ENCODE measurements around the gene PTPRK. TPM values are rescaled to one million over a fixed set of nuclear protein-coding genes. Genes with fewer than 3 reads are reported as not detected.

PTPRK gene
- total RNA-seq, 4 donors from 2014 or later, result 40.1 to 82.0 (median 57.6) TPM

DNA sequence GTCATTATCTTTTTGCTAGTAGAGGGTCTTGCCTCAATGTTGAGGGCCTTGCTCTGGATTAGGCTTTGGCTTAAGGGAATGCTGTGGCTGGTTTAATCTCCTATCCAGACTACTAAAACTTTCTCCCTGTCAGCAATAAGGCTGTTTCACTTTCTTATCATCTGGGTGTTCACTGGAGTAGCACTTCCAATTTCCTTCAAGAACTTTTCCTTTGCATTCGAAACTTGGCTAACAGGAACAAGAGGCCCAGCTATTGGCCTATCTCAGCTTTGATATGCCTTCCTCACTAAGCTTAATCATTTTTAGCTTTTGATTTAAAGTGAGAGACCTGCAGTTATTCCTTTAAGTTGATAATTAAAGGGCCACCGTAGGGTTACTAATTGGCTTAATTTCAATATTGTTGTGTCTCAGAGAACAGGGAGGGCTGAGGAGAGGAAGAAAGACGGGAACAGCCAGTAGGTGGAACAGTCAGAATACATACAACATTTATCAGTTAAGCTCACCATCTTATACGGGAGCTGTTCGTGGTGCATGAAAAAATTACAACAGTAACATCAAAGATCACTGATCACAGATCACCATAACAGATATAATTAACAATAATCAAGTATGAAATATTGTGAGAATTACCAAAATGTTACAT is 186.7 kb downstream of the PTPRK start:
- no peak for DNase-seq (ENCODE audit: low spot score in 2 of 2)
- no peak overlapping the region for H3K27ac ChIP-seq
- H3K27me3 ChIP-seq, result no peaks in the 10 kb centered on the region
- no peaks in the 10 kb centered on the region for H3K4me1 ChIP-seq
- no peaks in the 10 kb centered on the region for H3K9me3 ChIP-seq
- WGBS, result 79% methylated on average over 5 of the region's 5 CpGs
- TF ChIP-seq, protein P1, sequence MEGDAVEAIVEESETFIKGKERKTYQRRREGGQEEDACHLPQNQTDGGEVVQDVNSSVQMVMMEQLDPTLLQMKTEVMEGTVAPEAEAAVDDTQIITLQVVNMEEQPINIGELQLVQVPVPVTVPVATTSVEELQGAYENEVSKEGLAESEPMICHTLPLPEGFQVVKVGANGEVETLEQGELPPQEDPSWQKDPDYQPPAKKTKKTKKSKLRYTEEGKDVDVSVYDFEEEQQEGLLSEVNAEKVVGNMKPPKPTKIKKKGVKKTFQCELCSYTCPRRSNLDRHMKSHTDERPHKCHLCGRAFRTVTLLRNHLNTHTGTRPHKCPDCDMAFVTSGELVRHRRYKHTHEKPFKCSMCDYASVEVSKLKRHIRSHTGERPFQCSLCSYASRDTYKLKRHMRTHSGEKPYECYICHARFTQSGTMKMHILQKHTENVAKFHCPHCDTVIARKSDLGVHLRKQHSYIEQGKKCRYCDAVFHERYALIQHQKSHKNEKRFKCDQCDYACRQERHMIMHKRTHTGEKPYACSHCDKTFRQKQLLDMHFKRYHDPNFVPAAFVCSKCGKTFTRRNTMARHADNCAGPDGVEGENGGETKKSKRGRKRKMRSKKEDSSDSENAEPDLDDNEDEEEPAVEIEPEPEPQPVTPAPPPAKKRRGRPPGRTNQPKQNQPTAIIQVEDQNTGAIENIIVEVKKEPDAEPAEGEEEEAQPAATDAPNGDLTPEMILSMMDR (IDR thresholded peaks at IDR 0.05), result no peak
- no peak for TF ChIP-seq POLR2A (IDR thresholded peaks at IDR 0.05)
- TF ChIP-seq EP300 (IDR thresholded peaks at IDR 0.05), result no peak
- TF ChIP-seq POLR2AphosphoS5 (IDR thresholded peaks at IDR 0.05), result no peak
- H3K4me3 ChIP-seq, result no peak overlapping the region
- no peaks in the 10 kb centered on the region for H3K36me3 ChIP-seq

DNA sequence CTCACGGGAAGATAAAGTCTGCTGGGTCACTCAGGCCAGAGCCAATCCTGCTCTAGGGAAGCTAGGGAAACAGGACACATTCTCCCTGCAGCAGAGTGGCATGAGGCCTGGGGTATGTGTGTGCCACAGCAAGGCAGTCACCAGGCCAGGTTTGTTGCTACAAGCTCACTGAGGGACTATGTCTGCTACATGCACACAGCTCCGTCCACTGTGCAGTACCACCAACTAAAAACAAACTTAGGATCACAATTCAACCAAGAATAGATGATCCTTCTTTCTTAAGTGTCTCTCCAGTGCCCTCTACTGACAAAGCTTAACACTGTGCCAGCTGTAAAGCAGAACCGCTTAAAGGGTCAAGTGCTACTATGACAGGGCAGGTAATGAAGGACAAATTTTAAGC is 192.5 kb downstream of the PTPRK start:
- Histone ChIP-seq H3K4me1 (no peaks in the 10 kb centered on the region), H3K4me3 (no peak overlapping the region), H3K9me3 (no peaks in the 10 kb centered on the region), H3K36me3 (no peaks in the 10 kb centered on the region), H3K27me3 (no peaks in the 10 kb centered on the region), H3K27ac (no peak overlapping the region)
- no peak for DNase-seq (ENCODE audit: low spot score in 2 of 2)
- TF ChIP-seq POLR2AphosphoS5 (IDR thresholded peaks at IDR 0.05), result no peak
- TF ChIP-seq POLR2A (IDR thresholded peaks at IDR 0.05), result no peak
- TF ChIP-seq, protein P1 (IDR thresholded peaks at IDR 0.05), result no peak
- no peak for TF ChIP-seq EP300 (IDR thresholded peaks at IDR 0.05)
- WGBS, result 92% methylated on average over 3 of the region's 3 CpGs

DNA sequence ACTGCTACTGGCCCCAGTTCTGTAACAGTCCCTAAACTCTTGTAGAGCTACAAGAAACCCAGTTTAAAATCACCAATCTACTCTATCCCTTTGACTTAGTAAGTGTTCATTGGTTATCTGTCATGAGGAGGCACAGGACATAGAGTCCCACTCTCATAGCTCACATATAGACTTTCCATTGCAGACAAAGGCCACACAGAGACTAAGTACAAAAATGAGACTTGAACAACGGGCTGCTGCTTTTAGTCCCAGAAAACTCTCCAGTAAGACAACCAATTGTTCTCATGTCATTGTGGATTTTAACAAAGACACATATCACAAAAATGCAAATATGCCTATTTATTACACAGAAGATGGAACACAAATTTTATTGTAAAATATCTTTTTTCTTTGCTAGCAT is 197.4 kb downstream of the PTPRK start:
- WGBS, result 90% methylated on average over 1 of the region's 1 CpG

DNA sequence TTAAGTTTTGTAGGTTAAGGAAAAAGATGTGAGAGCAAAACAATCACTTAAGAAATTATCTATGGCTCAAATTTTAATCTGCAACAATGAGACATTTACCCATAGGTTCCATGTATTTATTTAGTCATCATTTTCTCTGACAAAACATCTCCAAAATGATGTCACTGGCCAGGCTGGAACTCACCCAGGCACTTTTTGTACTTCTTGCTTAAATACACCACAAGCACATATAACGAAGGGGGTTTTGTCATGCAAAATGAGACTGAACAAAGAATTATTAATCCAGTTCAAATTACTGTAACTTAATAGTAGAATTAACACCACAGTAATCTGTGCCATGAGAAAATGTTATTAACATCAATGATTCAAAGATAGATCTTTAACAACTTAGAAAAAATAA is 200.5 kb downstream of the PTPRK start:
- TF ChIP-seq POLR2A (IDR thresholded peaks at IDR 0.05), result no peak
- no peak for TF ChIP-seq POLR2AphosphoS5 (IDR thresholded peaks at IDR 0.05)
- TF ChIP-seq, protein P1 (IDR thresholded peaks at IDR 0.05), result no peak
- TF ChIP-seq EP300 (IDR thresholded peaks at IDR 0.05), result no peak
- Histone ChIP-seq H3K4me3 (no peak overlapping the region), H3K36me3 (no peaks in the 10 kb centered on the region), H3K9me3 (no peaks in the 10 kb centered on the region), H3K4me1 (no peaks in the 10 kb centered on the region), H3K27me3 (no peaks in the 10 kb centered on the region), H3K27ac (no peak overlapping the region)
- DNase-seq (ENCODE audit: low spot score in 2 of 2), result no peak
- WGBS, result 88% methylated on average over 1 of the region's 1 CpG

More for the DNA sequence above, 197.4 kb downstream of the PTPRK start:
- Histone ChIP-seq H3K9me3 (no peaks in the 10 kb centered on the region), H3K4me1 (no peaks in the 10 kb centered on the region), H3K36me3 (no peaks in the 10 kb centered on the region), H3K4me3 (no peak overlapping the region), H3K27me3 (no peaks in the 10 kb centered on the region), H3K27ac (no peak overlapping the region)
- TF ChIP-seq EP300 (IDR thresholded peaks at IDR 0.05) (no peak), POLR2AphosphoS5 (IDR thresholded peaks at IDR 0.05) (no peak), POLR2A (IDR thresholded peaks at IDR 0.05) (no peak)
- TF ChIP-seq, protein P1 (IDR thresholded peaks at IDR 0.05), result no peak
- DNase-seq (ENCODE audit: low spot score in 2 of 2), result no peak

DNA sequence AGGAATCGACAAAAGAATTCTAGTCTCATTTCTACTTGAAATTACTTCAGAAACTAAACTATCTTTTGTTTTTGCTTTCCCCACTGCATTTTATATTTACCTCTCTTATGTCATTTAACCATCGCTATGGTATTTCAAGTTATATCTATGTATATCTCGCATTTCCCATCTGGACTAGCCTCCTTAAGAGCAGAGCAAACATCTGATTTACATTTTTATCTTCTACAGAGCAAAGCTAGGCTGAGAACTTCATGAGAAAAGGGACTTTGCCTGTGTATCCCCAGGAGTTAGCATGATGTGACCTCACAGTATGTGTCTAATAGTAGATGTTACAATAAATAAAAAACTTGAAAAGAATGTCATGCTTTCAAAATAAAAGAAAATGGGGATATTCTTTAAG is 201.2 kb downstream of the PTPRK start:
- Histone ChIP-seq H3K27me3 (no peaks in the 10 kb centered on the region), H3K9me3 (no peaks in the 10 kb centered on the region), H3K36me3 (no peaks in the 10 kb centered on the region), H3K4me3 (no peak overlapping the region), H3K4me1 (no peaks in the 10 kb centered on the region), H3K27ac (no peak overlapping the region)
- no peak for DNase-seq (ENCODE audit: low spot score in 2 of 2)
- 91% methylated on average over 3 of the region's 3 CpGs for WGBS
- TF ChIP-seq, protein P1 (IDR thresholded peaks at IDR 0.05), result no peak
- no peak for TF ChIP-seq POLR2A (IDR thresholded peaks at IDR 0.05)
- no peak for TF ChIP-seq EP300 (IDR thresholded peaks at IDR 0.05)
- TF ChIP-seq POLR2AphosphoS5 (IDR thresholded peaks at IDR 0.05), result no peak

Measured in suprapubic skin (tissue), 4 donors.